GM19023 (cell line): Measurements from ENCODE around the gene IL27RA.
A peak's percentile ranks its signal among the peaks of the same experiment; 100 is the strongest.

ENCODE experiments used
- ATAC-seq: cut with Tn5 transposase; IDR thresholded peaks from one replicate; pipeline ENCODE4 v1.9.1; 2021; ENCODE audit warnings: mild to moderate bottlenecking, moderate library complexity; ENCODE audit not compliant: unreplicated experiment

IL27RA gene

DNA sequence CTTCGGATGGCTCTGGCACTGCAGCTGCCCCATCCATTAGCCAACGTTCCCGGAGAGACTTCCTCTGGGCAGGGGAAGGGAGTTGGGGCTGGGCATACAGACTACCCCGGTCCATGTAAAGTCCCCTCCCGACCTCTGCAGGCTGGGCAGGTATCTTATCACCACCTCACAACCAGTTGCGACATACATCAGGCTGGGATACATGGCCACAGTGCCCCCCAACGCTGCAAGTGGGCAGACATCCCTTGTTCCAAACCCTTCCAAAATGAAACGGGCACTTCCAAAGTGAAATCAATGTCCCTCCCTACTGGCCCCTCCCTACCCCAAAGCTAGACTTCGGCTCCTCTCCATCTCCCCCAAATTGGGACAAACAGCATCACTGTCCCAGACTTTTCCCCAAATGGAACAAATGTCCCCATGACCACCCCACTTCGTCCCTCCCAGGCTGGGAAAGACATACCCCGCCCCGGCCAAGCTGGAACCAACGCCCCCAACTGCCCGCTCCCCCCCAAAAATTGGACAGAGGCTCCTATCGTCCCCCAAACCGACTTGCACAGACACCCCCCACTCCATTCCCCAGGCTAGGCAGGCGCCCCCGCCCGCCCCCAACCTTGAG, 25.3 kb downstream of the IL27RA start:
- ATAC-seq: no peak

DNA sequence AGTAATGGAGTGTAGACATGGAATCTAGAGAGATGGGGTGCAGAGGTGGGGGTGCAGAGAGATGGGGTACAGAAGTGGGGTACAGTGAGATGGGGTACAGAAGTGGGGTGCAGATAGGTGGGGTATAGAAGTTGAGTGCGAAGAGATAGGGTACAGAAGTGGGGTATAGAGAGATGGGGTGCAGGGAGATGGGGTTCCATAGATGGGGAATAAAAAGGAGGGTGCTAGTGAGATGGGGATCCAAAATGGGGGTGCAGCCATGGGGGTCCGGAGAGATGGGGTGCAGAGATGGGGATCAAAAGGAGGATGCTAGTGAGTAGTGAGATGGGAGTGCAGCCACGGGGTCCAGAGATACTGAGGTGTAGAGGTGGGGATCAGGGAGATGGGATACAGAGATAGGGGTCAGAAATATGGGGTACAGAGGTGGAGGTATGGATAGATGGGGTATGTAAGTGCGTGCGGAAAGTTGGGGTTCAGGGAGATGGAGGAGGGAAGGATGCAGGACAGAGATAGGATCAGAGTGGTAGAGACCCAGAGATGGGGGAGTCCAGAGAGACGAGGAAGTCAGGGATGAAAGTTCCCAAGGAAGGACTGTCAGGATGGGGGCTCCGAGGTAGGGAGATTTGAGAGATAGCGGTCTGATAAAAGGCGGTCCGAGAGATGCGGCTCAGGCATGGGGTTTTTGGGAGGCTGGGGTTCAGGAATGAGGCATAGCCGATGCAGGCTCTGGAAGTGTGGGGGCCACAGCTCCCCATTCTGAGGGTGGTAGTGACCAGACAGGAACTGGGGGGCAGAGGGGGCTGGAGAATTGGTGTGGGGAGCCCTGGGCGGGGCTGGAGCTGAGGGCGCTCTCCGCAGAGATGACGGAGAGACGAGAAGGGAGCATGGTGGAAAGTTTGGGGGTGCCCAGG, 26.9 kb downstream of the IL27RA start:
- ATAC-seq: no peak

DNA sequence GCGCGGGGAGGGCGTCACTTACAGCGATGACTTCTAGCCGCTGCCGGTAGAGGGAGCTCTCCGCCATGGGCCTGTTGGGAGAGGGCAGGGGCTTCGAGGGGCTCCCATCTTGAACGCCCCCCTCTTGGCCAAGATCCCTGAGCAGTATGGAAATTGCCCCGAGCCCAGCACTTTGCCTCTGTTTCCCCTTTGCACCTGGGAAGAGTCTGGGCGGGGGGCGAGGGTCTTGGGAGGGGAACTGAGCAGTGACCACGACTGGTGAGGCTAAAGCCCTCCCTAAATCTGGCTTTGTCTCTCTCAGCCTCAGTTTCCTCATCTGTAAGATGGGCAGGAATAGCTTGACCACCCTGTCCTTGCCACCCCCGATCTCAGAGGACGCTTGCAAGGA, 27.5 kb downstream of the IL27RA start:
- ATAC-seq: no peak

DNA sequence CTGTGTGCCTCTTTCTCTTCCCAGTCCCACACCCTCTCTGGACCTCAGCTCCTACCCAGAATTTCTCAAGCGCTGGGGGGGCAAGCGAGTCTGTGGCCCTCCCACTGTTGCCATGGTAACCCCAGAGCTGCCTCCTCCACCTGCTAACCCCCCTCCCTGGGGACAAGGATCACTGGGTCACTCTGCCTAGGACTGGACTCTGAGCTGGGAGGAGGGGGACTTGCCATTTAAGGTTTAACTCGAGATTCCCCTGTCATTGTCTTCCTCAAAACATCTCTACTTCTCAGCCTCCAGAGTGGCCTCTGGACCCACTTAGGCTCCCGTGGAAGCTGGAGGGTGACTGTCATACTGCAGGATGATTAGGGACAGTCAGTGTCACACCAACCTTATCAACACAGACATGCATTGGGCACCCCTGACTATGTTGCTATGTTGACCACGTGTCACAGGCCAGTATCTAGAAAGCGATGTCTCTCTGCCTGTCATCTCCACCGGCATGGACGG, 28.1 kb downstream of the IL27RA start:
- ATAC-seq: no peak

DNA sequence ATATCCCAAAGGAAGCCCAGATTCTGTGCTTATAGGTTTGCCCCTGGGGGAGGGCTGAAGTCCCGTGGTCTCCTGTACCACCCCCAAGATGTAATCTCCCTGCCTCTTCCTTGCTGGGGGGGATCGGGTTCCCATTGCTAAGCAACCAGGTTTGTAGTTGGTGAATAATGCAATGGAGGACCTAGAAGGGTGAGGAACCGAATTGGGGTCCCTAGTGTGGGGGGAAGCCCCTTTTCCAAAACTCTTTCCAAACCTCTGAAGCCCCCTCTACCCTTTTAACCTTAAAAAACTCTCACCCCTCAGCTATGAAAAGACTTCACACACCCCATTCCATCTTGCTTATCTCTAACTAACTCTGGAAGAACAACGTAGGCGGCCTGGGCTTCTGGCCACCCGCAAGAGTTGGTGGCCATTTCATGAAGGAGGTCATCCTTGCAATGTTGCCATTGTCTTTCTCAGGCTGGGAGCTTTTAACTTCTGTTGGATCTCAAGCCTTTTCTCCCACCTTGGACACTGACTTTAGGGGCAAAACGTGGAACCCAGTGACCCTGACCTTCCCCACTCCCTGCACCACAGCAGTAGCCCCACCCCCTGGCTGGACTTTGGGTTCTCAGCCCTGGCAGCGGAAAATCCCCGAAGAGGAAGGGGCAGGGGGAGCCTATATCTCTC, 29.7 kb downstream of the IL27RA start:
- ATAC-seq: no peak

DNA sequence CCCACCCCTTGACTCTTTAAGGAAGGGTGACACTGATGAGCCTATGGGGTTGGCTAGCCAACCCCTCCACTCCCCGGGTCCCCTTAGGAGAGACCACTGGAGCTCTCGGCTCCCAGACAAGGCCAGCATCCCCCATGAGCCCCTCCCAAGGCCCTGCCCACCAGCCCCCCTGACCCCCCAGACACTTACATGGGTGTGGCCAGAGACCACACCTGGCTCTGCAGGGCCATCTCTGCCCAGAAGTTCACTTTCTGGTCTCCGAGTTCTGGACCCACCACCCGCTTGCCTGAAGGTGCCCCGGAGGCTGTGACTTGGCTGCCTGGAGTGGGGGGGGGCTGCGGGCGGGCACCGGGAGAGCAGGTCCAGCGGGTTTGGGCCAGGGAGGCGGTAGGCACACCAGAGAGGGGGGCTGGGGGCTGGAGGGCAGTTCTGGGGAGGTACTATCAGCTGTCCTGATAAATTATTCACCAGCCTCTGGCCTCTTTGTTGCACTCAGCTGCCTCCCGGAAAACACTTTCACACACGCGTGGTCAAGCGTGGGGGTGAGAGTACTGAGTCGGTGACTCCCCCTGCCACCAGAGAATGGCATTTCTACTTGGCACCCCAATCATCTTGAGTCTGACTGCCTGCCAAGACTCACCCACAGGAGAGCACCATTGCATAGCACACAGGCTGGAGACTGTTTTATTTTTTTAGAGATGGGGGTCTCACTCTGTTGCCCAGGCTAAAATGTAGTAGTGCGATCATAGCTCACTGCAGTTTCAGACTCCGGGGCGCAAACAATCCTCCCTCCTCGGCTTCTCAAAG, 30.4 kb downstream of the IL27RA start, which contains the start of gene PALM3:
Gene PALM3 (minus strand): TSS at position 326 of the 807 bp plus-strand sequence. CDS start 96 bp downstream, at position 230.
- no peak for ATAC-seq

DNA sequence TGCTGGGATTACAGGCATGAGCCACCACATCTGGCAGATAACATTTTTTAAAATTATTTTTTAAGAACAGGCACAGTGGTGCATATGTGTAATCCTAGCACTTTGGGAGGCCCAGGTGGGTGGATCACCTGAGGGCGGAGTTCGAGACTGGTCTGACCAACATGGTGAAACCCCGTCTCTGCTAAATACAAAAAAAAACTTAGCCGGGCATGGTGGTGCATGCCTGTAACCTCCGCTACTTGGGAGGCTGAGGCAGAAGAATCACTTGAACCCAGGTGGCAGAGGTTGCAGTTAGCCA, 30.9 kb downstream of the IL27RA start:
- no peak for ATAC-seq

DNA sequence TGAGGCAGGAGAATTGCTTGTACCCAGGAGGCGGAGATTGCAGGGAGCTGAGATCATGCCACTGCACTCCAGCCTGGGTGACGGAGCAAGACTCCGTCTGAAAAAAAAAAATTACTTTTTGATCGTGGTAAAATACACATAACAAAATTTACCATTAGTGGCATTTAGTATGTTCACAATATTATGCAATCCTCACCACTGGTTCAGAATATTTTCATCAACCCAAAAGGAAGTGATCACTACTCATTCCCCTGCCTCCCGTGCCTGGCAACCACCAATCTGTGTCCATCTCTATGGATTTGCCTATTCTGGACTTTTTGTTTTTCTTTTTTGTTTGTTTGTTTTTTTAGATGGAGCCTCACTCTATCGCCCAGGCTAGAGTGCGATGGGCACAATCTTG, 31.5 kb downstream of the IL27RA start:
- ATAC-seq: no peak

DNA sequence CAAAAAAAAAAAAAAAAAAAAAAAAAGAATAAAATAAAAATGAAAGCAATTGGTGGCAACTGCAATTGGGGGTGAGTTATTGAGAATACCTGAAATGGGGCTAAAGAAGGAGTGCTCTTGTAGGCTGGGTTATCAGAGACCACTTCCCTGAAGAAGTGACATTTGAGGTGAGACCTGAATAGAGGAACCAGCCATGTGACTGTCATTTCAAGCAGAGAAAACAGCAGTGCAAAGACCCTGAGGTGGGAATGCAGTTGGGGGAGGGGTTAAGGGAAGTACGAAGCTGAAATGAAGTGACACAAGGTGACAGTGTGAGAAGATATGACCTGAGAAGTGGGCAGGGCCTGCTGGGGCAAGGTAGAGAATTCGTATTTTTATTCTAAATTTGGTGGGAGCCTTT, 34.6 kb downstream of the IL27RA start:
- no peak for ATAC-seq

DNA sequence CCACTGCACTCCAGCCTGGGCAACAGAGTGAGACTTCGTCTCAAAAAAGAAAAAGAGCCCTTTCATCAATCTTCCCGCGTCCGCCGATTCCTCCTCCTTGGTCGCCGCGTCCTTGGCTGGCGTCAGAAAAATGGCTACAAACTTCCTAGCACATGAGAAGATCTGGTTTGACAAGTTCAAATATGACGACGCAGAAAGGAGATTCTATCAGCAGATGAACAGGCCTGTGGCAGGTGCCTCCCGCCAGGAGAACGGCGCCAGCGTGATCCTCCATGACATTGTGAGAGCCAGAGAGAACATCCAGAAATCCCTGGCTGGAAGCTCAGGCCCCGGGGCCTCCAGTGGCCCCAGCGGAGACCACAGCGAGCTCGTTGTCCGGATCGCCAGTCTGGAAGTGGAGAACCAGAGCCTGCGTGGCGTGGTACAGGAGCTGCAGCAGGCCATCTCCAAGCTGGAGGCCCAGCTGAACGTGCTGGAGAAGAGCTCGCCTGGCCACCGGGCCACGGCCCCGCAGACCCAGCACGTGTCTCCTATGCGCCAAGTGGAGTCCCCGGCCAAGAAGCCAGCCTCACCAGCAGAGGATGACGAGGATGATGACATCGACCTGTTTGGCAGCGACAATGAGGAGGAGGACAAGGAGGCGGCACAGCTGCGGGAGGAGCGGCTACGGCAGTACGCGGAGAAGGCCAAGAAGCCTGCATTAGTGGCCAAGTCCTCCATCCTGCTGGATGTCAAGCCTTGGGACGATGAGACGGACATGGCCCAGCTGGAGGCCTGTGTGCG, 38.9 kb downstream of the IL27RA start:
- ATAC-seq: no peak

DNA sequence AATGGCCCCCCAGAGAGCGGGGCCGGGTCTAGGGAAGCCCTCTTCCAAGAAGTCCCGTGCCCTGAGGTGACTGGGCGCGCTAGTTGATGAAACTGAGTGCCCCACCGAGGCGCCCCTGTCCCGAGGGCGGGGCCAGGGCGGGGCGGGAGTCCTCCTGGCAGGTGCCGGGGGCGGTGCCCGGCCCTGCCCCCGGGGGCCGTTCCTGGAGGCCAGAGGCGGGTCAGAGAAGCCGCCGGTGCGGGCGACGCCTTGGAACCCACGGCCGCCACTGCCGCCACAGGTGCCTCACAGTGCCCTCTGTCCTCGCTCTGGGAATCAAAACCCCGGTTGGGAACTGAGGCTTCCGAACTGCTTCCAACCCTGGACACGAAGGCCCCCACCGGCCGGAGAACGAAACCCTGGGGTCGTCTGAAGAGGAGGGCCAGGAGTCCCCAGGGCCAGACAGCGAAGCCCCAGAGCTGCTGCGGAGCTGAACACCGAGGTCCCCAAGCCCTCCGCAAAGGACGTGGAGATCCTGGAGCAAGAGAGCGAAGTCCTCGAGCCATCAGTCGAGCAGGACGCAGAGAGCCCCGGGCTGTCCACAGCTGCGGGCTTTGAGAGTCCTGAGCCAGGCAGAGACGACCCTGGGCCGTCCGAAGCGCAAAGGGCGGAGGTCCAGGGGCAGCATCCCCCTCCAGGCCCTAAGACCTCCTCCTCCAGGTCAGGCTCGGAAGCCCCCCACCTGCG, 41.1 kb downstream of the IL27RA start, which contains the start of gene MISP3:
Gene MISP3 (plus strand): TSS at position 252 of the 726 bp plus-strand sequence. CDS start 524 bp downstream, outside the sequence.
- ATAC-seq: no peak

DNA sequence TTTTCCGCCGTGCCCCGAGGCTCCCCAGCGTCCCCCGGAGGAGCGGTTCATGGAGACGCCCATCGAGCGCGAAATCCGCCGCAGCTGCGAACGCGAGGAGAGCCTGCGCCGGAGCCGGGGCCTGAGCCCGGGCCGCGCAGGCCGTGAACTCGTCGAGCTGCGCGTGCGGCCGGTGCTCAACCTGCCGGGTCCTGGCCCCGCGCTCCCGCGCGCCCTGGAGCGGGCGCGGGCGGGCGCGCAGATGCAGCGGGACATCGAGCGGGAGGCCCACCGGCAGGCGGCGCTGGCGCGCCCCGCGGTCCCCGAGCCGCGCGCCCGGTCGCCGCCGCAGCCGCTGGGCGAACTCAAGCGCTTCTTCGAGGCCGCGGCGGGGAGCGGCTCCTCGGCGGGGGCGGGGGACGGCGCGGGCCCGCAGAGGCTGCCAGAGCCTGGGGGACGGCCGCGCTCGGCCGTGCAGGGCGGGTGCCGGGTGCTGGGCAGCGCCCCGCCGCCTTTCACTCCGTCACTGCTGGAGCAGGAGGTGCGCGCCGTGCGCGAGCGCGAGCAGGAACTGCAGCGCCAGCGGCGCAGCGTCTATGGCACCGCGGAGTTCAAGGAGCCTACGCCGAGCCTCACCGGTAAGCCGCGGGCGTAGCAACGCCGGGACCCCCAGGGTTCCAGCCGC, 41.8 kb downstream of the IL27RA start:
- peak; percentile 53 for ATAC-seq

DNA sequence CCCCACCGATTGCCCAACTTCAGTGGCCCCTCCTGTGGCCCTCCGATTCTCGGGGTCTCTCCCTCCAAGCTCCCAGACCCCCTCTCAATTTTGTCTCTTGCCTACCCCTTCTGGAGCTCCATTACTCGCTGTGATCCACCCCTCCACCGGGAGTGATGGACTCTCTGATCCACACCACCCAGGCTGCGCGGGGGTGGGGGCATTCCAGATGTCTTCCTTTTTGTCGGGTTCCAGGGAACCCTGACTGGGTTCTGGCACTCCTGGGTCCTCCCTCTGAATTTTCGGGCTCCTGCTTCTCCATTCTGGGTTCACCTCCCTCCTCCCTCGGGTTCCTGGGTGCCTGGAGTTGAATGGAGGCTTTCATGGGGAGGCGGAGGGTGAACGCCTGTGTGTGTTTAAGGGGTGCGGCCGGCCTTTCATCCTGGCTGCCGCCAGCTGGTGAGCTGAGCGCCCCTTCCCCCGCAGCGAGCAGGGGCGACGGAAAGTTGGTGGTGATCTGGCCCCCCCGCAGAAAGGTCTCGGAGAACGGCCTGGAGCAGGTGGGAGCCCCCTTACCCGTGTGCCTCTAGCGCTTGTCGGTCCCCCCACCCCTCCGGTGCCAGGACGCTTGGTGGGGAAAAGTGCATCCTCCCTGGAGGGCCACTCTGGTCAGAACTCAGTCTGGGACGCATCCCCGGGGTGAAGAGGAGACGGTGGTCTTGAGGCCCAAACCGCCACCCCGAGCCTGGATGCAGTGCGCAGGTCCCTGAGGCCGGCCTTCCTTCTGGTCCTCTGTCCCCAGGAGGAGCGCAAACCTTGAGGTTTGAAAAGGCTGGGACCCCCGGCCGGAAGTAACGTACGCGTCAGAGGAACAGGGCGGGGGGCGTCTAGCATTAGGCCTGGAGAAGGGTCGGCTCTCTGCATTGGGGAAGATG, 42.6 kb downstream of the IL27RA start:
- ATAC-seq: peak; percentile 6

DNA sequence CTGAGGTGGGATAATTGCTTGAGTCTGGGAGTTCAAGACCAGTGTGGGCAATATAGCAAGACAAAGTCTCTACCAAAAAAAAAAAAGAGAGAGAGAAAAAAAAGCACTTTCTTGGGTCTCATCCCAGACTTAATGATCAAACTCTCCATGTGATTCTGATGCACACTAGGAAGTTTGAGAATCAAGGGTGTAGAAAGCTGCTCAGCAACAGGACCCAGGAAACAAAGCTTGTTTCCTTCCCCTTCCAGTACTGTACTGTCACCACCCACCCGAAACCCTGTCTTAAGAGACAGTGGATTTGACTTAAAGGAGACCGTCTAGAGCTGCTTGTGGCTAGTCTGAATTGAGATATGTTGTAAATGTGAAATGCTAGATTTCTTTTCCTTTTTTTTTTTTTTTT, 46.8 kb downstream of the IL27RA start:
- ATAC-seq: no peak

DNA sequence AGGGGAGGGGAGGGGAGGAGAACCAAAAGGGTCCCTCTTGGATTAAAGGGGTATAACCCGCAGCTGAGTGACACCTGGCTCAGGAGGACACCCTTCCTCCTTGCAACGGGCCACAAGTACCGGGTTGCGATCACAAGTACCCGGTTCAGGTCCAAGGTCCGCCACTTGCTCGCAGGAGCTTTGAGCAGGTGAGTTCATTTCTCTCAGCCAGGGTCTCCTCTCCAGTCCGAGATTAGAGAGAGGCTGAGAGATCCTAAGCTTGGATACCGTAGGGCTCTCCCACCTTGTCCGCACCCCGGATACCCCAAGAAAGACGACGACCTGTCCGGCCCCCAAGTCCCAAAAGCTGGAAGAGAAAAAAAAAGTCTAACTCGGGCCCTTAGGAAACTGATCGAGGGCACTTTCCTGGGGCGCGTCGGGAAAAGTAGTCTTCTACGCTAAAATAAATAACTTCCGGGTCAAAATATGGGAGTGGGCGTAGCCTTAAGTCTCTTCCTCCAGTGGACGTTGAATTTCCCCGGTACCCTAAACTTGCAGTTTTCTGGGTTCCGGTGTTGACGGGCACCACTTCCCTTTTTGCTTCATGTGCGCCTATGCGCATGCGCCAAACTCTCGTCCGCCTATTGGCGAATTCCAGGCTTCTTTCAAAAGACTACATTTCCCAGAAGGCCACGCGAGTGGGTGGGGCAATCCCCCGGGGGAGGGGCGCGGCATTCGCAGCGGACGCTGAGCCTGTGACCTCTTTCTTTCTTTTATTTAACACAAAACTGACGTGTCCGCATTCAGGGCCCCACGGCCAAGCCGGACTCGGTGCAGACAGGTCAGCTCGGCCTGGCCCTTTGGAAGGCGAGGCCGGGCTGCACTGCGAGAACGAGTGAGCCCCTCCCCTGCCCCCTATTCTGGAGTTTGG, 49.6 kb downstream of the IL27RA start:
- peak; percentile 91 for ATAC-seq

DNA sequence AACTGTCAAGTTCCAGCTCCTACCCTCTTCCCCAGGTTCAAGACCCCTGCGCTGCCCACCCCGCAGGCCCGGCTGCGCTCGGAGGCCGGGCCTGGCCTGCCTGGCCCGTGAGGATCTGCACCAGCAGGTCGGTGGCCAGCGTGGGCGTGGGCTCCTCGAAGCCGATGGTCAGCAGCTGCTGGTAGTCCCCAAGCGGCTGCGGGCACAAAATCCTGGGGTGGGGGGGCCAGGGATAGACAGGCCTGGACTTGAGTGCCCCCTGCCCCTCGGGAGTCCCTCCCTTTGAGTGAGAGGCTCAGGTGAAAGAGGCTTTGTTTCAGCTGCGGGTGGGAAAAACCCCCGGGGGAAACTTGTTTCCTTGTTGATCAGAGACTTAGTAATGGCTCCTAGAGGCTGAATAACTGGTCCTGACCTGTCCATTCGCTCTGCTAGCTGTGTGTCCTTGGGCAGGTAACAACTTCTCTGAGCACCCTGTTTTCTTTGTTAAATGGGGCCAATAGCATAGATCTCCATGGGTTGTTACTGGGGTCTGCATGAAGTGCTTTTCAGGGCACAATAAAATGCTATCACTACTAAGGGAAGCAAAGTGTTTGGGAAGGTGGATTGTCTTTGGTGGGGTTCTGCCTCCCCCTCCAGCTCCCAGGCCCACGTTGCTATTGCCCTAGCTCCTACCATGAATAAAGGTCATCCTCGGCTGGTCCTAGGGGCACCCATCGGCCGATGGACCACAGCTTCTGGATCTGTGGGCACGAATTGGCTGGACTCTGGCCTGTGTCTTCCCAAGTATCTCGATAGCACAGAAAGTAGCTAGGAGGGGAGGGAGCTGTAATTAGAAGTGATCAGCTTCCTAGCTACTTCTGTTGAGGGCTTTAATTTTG, 50.5 kb downstream of the IL27RA start:
- ATAC-seq: peak; percentile 22
